AG10803 (cell line): ENCODE measurements around the gene LGALS9C.
"Not testable (repeated sequence)": the region's sequence is repeated elsewhere in the genome, so short reads cannot be mapped to it uniquely, and the experiment has no call there.

Experiments used
- DNase-seq: peaks from one replicate; pipeline ENCODE4 v3.0.0; 2010; ENCODE audit warnings: low read depth
- H3K4me3 ChIP-seq: 2 replicates; pipeline ENCODE4 v1.5.1; 2011; ENCODE audit warnings: mild to moderate bottlenecking, low read length, control low read depth

LGALS9C gene

GRCh38 chr17:18508667-18509066 lies 32.1 kb downstream of the LGALS9C start:
- DNase-seq, H3K4me3 ChIP-seq: not testable (repeated sequence)

GRCh38 chr17:18521100-18521499 lies 44.5 kb downstream of the LGALS9C start:
- not testable (repeated sequence) for DNase-seq, H3K4me3 ChIP-seq

- DNase-seq, H3K4me3 ChIP-seq: not testable (repeated sequence)
Observed at GRCh38 chr17:18525015-18525414, 48.4 kb downstream of the LGALS9C start.

- H3K4me3 ChIP-seq, DNase-seq: not testable (repeated sequence)
Observed at GRCh38 chr17:18526168-18526800, 49.7 kb downstream of the LGALS9C start.

GRCh38 chr17:18527354-18527753 lies 50.8 kb downstream of the LGALS9C start:
- not testable (repeated sequence) for DNase-seq, H3K4me3 ChIP-seq

GRCh38 chr17:18528435-18528834 lies 51.8 kb downstream of the LGALS9C start:
- DNase-seq, H3K4me3 ChIP-seq: not testable (repeated sequence)

GRCh38 chr17:18528899-18529500 lies 52.4 kb downstream of the LGALS9C start:
- H3K4me3 ChIP-seq, DNase-seq: not testable (repeated sequence)

GRCh38 chr17:18530405-18530804 lies 53.8 kb downstream of the LGALS9C start:
- H3K4me3 ChIP-seq, DNase-seq: not testable (repeated sequence)

GRCh38 chr17:18542234-18542633 lies 65.6 kb downstream of the LGALS9C start:
- not testable (repeated sequence) for H3K4me3 ChIP-seq, DNase-seq

GRCh38 chr17:18542907-18543306 lies 66.3 kb downstream of the LGALS9C start:
- not testable (repeated sequence) for H3K4me3 ChIP-seq, DNase-seq
